ENCODE measurements around the gene DPT.

The DPT gene

GRCh38 chr1:168654198-168654915 lies 74.6 kb downstream of the DPT start:
- DNase-seq, result no peak

DNA sequence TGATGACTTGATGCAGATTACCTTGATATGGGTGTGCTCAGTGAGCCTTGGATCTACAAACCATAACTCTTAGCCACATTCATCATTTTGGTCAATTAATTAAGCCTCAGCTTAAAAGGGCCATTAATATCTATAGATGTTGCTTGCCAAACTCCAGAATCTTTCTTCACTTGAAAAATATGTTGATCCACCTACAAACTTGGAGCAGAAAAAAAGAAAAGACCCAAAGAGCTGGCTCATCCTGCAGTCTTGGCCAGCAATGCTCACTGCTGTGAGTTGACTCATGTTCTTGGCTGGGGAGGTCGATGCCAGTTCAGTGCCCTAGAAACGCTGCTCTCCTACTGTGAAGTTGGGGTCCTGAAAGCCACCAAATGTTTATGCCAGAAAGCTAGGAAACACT lies 75.4 kb downstream of the DPT start:
- no peak for DNase-seq

- no peak for DNase-seq
Observed at GRCh38 chr1:168645721-168646120, 83.3 kb downstream of the DPT start.

Data from NCI-H1694 treated with DMSO at 0.1 percent for 48 hours (cell line).